ENCODE data around the gene RNU1-3. TPM values are rescaled to one million over a fixed set of nuclear protein-coding genes. Genes with fewer than 3 reads are reported as not detected.
"Not testable (repeated sequence)": the region's sequence is repeated elsewhere in the genome, so short reads cannot be mapped to it uniquely, and the experiment has no call there.

RNU1-3 gene
- total RNA-seq: 34,682 TPM

- not testable (repeated sequence) for DNase-seq
Observed at GRCh38 chr1:16666502-16667413, at the start of gene RNU1-3. Gene RNU1-3, minus strand, starts transcription at chr1:16666948.

DNA sequence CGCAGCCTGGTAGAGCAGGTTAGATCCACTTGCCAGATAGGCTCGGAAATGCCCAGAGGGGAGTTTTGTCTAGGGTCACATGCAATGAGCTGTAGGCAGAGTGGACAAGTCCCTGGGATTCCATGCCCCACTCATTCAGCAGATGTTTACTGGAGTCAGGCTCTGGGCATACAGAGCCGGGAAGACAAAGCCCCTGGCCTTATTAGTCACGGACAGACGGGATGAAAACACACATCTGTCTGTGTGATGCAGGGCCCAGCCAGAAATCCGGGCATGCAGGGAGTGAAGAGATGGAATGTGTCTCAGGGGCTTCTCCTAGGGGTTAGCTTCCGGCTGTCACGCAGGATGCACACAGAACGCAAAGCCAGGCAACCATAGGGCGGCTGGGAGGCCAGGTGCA lies 46.7 kb upstream of the RNU1-3 start:
- DNase-seq: not testable (repeated sequence)

DNA sequence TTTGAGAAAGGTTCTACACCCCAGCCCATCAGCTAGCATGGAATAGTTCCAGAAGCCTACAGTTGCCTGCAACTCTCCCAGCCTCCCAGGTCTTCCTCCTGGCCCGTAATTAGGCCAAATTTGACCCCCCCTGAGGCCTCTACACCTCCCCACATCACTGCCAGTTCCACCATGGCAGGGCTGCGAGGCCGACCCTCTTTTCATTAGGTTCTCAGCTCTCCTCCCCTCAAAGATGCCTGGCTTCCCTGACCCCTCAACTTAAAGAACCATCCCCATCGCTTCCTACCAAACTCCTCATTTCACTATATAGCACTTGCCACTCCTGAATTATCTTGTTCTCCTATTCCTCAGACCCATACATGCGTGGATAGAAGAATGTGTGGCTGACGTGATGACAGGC lies 46.2 kb upstream of the RNU1-3 start:
- DNase-seq: not testable (repeated sequence)

GRCh38 chr1:16712582-16712981 lies 45.8 kb upstream of the RNU1-3 start:
- not testable (repeated sequence) for DNase-seq

GRCh38 chr1:16712131-16712530 lies 45.4 kb upstream of the RNU1-3 start:
- not testable (repeated sequence) for DNase-seq

- DNase-seq: not testable (repeated sequence)
Observed at GRCh38 chr1:16710618-16711017, 43.9 kb upstream of the RNU1-3 start.

- DNase-seq: not testable (repeated sequence)
Observed at GRCh38 chr1:16709659-16710087, 42.9 kb upstream of the RNU1-3 start.

GRCh38 chr1:16708704-16709103 lies 42.0 kb upstream of the RNU1-3 start:
- DNase-seq: not testable (repeated sequence)

DNA sequence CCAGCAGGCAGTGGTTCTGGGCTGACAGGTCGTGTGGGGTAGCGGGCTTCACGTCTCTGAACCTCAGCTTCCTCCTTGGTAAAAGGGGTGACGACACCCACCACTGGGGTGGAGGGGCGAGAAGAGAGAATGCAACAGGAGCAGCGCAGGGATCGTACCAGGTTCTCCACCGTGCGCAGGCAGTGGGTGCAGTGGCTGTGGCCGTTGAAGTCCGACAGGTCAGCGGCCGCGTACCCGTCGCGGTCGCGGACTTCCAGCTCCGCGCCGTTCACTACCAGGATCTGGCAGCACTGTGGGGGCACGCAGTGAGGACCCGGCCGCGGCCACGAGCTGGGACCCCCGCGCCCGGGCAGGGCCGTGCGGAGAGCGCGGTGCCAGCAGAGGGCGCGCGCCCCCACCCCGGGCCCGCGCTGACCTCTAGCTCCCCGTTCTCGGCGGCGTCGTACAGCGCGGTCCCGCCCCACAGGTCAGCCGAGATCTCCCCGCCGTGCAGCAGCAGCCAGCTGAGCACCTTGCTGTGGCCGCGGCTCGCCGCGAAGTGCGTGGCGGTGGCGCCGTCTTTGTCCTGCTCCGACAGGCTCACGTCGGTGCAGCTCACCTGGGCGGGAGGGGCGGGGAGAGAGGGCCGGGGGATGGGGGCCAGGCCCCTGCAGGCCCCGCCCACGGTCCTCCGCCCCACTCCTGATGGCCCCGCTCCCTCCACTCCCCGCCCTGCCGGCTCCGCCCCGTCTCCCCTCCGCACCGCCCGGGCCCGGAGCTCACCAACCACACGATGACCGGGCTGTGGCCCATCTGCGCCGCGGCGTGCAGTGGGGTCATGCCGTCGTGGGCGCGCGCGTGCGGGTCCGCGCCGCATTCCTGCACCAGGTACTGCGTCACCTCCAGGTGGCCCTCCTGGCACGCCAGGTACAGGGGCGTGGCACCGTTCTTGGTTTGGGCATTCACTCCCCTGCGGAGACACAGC lies 40.7 kb upstream of the RNU1-3 start:
- DNase-seq: not testable (repeated sequence)

GRCh38 chr1:16706302-16706701 lies 39.6 kb upstream of the RNU1-3 start:
- DNase-seq: not testable (repeated sequence)

GRCh38 chr1:16704502-16705100 lies 37.9 kb upstream of the RNU1-3 start:
- not testable (repeated sequence) for DNase-seq

DNA sequence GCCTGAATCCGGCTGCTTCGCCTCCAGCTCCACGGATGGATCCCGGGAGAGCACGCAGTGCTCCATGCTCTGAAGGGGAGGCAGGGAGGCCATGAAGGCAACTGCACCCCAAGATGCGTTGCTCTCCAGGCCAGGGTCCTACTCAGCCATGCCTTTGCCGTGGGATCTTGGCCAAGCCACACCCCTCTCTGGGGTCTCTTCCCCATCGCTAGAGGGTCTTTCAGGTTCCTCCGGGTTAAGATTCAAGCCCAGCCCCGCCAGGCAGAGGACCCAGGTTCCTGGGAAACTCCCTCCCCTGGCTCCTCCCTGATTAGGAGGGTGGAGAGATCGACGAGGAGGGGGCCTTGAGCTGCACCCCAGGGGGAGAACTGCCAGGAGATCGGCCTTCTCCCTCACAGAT lies 37.3 kb upstream of the RNU1-3 start:
- DNase-seq: not testable (repeated sequence)

DNA sequence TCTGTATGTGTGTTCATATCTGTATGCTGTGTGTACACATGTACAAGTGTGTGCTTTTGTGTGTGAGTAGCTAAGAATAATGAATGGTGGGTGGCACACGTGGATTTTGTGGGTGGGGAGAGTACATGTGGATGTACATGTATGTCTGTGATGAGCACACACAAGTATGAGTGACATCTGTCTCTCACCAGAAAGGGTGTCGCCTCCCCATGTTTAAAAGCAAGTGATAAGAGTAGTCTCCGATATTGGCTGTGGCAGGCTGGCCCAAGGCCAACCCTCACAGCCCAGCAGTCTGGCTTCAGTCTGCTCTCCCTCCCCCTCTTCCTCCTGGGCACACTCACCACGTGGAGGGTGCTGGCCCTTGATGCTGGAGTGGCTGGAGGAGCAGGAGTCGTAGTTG lies 36.9 kb upstream of the RNU1-3 start:
- not testable (repeated sequence) for DNase-seq

- DNase-seq: not testable (repeated sequence)
Observed at GRCh38 chr1:16703141-16703540, 36.4 kb upstream of the RNU1-3 start.

GRCh38 chr1:16702280-16702679 lies 35.5 kb upstream of the RNU1-3 start:
- DNase-seq: not testable (repeated sequence)

GRCh38 chr1:16701189-16701588 lies 34.4 kb upstream of the RNU1-3 start:
- DNase-seq: not testable (repeated sequence)

DNA sequence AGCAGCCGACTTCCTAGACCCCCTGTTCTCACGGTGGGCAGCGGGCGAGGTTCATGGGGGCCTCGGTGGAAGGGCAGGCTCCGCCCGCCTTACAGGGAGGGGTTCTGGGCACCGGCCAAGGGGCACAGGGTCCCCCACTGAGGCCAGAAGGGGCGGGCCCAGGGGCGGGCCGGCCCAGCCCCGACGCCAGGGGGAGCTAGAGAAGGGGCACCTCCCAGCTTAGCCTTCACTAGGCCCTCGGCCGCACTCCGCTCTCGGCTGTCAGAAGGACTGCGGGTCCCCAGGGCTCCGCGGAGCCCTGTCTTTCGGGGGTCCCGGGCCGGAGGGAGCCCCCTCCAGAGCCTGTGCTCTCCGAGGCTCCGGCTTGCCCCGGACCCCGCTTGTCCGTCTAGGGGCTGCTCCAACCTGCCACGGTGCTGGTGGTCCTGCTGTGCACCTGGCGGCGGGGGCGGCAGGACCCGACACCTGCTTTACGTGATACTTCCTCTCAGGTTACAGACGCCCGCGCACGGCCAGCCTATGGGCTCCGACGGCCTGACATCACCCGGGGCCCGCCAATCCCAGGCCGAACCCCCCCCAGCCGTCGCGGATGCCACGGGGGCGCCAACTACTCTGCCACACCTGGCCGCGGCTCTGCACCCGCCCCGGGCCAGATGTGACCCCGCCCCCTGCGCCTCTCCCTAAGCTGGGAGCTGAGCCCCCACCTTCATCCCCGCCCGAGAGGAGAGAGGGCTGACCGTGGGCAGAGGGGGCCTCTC lies 33.6 kb upstream of the RNU1-3 start:
- not testable (repeated sequence) for DNase-seq

GRCh38 chr1:16699440-16699839 lies 32.7 kb upstream of the RNU1-3 start:
- DNase-seq: not testable (repeated sequence)

DNA sequence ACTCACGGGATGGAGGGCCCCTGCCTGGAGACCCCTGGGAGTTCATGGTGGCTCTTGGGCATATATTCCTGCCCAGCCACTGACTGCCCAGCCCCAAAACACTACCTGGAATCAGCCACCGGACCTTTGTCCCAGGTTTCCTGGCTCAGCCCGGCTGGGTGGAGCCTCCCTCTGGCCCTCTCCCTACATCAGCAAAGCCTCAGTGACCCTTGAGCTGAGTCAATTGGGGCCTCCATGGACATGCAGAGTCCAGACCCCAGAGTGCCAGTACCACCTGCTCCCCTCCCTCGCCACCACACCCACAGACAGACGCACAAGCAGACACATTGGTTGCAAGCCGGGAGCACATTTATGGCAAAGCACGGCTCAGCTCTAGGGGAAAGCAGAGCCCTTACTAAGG lies 30.4 kb upstream of the RNU1-3 start:
- DNase-seq: not testable (repeated sequence)

GRCh38 chr1:16696507-16697150 lies 29.9 kb upstream of the RNU1-3 start:
- not testable (repeated sequence) for DNase-seq

DNA sequence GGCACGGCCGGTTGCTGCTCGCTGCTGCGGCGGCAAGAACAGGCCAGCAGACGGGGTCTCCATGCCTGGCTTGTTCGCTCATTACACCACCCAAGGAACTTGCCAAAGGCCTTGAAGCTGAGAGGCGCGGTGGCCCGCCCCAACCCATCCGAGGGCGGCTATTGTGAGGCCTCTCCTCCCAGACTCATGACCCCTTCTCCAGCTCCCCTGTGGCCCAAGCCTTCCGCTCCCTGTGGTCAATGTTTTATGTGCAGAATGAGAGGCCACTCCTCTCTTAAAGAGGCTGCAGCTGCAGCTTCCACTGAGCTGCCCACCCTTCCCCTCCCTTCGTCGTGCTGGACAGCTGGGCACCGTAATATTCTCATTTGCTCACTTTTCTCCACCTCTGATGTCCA lies 27.6 kb upstream of the RNU1-3 start:
- DNase-seq: not testable (repeated sequence)
